HG02642 (cell line): ENCODE results near the gene POM121C.
"Not testable (repeated sequence)": the region's sequence is repeated elsewhere in the genome, so short reads cannot be mapped to it uniquely, and the experiment has no call there.

Source experiments
- ATAC-seq: cut with Tn5 transposase; IDR thresholded peaks from one replicate; pipeline ENCODE4 v1.9.1; 2021; ENCODE audit warnings: mild to moderate bottlenecking; ENCODE audit not compliant: unreplicated experiment, poor library complexity

The POM121C gene

DNA sequence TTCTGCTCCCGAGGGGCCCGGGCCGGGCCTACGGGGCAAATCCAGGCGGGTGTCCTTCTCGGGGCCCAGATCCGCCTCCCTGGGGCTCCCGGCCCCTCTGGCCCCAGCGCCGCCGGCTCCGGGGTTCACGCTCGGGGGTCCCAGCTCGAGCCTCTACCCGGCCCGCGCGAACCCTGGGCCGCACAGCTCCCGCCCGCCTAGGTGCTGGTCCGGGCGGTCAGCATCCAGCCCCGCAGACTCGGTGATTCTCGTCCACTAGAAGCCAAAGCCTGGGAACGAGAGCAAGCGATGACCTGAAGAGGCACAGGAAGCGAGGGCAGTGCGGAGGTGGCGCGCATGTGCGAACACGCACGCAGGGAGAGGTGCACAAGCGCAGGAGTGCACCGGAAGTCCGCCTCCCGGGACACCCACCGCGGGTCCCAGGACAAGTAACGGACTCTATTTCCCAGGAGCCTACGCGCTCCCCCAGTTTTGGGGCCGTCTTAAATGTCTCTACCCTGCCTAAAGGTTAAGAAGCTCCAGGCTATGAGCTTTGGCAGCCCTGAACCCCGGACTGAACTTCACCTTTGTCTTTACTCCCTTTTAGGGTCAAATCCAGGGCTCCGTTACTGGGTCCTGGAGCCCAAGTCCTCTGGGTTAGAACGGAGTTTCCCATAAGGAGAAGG is at the start of gene POM121C:
POM121C (minus strand) TSS at position 321 of the 665 bp plus-strand sequence. CDS start 44,803 bp downstream, outside the sequence.
- ATAC-seq = peak; percentile 99

DNA sequence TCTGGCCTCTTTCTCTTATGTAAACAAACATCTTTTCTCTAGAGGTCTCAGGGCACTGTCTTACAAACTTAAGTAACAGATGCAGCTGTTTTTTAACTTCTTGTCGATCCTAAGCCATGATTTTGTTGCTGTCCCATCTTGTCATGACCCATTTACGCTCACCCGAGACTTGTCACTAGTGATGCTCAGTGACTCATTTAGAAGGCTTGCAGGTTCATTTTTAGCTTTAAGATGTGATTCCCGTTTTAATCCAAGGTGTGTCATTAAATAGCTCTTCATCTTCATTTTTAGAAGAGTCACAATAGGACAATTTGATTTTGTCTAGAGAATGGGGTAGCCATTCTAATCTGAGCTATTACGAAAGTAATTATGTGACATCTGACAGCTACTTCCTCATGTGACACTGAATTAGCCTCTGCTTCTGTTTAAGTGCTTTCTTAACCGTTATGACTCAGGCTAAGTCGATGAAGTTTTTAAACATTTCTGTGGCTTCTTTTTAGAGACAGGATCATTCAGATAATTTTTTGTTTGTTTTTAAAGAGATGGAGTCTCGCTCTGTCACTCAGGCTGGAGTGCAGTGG is 48.7 kb upstream of the POM121C start:
- peak; percentile 73 for ATAC-seq

DNA sequence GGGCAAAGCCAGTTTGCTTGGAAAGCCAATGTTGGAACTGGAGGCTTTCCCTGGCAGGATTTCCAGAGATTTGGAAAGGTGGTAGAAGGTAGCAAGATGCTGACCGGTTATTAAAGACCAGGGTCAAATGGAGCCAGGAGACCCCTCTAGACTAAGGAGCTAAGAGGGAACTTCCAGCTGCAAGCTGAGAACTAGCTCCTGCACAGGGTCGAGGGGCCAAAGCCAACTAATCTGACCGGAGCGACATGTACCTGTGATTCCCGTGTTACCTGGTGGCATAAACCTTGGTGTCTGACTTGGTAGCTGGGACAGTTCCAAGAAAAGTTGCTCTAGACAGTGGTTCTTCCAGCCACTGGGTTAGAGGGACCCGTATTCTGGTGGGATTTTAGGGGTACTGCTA is 47.8 kb upstream of the POM121C start:
- ATAC-seq = no peak

DNA sequence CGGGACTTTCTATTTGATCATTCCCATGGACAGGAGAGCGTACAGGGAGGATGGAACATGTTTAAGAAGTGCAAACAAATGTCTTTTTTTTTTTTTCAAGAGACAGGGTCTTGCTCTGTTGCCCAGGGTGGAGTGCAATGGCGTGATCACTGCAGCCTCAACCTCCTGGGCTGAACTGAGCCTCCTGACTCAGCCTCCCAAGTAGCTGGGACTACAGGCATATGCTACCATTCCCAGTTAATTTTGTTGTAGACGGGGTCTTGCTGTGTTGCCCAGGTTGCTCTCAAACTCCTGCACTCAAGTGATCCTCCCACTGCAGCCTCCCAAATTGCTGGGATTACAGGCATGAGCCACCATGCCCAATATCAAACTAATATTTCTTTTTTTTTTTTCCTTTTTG is 46.5 kb upstream of the POM121C start:
- no peak for ATAC-seq

DNA sequence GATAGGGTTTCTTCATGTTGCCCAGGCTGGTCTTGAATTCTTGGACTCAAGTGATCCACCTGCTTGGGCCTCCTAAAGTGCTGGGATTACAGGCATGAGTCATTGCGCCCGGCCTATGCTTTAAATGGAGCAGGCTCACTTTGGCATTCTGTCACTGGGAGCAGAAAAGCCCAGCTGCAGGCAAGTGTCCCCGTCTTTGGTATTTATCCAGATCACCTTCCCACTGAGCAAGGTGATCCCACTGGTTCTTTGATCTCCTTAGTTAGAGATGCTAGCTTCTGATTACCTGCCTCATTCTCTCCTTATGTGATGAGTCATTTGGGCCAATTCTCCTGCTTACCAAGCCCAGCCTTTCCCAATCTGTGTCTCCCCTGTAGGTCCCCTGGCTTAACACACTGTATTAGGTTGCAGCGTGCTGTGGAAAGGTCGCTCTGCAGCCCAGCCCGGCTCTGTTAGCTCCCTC is 45.3 kb upstream of the POM121C start:
- ATAC-seq = no peak

DNA sequence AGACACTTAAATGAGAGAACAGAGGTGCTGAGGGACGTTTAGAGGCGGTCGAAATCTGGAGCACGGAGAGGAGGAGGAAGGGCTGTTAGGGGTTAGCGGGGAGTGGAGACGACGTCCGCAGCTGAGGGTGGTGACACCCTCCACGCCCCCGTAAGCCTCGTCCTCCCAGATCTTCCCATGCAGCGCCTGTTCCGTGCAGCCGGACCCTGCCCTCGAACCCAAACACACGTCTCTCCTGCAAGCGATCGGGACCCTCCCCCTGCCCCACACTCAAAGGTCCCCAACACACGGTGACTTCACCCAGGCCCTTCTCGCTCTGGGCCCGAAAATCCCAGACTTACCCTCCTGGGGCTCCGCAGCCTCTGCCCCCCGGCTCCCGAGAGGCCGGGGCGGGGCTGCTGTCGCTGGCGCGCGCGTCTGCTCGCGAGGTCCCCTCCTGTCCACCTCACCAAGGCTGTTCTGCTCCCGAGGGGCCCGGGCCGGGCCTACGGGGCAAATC is 41.2 kb upstream of the POM121C start:
- ATAC-seq = not testable (repeated sequence)

DNA sequence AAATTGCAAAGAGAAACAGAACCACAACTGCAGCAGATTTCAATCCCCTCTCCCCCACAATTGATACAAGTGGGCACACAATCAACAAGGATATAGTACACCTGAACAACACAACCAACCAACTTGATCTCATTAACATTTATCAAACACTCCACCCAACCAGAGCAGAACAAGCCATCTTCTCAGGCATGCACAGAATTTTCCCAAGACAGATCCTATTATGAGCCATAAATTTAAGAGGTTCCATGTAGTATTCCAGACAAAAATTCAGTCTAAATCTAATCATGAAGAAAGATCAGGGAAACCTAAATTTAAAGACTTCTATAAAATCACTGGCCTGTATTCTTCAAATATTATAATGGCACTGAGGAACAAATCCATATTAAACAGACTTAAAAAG is 35.6 kb upstream of the POM121C start:
- ATAC-seq = not testable (repeated sequence)

DNA sequence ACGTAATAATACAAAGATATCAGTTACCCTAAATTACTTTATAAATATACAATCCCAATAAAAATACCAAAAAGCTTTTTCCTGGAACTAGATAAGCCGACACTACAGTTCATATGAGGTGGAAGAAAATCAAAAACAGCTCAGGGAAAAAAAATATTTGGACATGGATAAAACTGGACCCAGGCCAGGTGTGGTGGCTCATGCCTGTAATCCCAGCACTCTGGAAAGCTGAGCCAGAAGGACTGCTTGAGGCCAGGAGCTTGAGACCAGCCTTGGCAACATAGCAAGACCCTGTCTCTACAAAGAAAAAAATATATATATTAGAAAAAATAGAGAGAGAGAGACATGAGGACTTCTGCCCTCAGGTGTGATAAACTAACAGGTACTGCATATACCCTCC is 32.7 kb upstream of the POM121C start:
- ATAC-seq = not testable (repeated sequence)

DNA sequence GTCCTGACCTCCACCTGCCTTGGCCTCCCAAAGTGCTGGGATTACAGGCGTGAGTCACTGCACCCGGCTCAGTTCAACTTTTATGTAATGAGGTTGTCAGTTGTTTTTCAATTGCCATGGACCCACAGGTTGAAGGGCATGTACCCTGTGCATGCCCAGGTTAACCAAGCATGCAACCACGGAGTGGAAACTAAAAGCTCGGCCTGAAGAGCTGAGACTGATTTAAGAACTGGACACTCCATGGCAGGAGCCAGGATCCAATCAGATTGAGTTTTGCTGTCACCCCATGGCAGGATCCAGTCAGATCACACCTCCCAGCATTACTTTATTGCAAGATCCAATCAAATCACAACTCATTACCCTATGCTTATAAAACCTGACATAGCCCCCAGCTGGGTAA is 22.9 kb upstream of the POM121C start:
- ATAC-seq = not testable (repeated sequence)

DNA sequence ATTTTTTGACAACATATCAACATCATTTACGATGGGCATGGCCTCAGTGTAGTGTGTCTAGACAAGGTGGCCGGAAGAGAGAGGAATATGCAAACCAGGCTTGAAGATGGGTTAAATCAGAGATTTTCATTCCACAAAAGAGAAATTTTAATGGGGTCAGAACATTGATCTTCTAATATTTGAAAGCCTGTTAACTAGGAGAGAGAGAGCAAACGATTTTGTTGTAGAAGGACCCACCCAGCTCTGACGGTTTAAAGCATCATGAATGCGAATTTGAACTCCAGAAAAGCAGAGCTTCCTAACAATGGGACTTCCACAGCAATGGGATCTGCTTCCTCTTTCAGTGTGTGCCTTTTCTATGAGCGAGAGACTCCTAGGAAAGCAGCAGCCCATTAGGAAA is 5.9 kb upstream of the POM121C start, which contains the start of gene SPDYE5:
SPDYE5 (plus strand) TSS at position 301 of the 400 bp plus-strand sequence. CDS start 1,728 bp downstream, outside the sequence.
- not testable (repeated sequence) for ATAC-seq

DNA sequence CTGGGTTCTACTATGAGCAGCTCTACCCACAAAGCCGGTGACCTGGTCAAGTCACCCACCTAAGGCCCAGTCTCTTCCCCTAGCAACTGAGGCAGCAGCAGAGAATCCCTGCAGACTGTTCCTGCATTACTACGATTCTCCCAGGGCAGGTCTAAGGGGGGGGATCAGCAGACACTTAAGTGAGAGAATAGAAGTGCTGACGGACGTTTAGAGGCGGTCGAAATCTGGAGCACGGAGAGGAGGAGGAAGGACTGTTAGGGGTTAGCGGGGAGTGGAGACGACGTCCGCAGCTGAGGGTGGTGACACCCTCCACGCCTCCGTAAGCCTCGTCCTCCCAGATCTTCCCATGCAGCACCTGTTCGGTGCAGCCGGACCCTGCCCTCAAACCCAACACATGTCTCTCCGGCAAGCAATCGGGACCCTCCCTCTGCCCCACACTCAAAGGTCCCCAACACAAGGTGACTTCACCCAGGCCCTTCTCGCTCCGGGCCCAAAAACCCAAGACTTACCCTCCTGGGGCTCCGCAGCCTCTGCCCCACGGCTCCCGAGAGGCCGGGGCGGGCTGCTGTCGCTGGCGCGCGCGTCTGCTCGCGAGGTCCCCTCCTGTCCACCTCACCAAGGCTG is 632 bp downstream of the POM121C start:
- ATAC-seq = not testable (repeated sequence)

DNA sequence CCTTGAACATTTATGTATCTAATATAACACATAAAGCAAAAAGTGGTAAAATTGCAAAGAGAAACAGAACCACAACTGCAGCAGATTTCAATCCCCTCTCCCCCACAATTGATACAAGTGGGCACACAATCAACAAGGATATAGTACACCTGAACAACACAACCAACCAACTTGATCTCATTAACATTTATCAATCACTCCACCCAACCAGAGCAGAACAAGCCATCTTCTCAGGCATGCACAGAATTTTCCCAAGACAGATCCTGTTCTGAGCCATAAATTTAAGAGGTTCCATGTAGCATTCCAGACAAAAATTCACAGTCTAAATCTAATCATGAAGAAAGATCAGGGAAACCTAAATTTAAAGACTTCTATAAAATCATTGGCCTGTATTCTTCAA is 5.8 kb downstream of the POM121C start:
- not testable (repeated sequence) for ATAC-seq

DNA sequence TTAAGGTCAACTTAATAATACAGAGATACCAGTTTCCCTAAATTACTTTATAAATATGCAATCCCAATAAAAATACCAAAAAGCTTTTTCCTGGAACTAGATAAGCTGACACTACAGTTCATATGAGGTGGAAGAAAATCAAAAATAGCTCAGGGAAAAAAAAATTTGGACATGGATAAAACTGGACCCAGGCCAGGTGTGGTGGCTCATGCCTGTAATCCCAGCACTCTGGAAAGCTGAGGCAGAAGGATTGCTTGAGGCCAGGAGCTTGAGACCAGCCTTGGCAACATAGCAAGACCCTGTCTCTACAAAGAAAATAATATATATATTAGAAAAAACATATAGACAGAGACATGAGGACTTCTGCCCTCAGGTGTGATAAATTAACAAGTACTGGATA is 8.6 kb downstream of the POM121C start:
- not testable (repeated sequence) for ATAC-seq

DNA sequence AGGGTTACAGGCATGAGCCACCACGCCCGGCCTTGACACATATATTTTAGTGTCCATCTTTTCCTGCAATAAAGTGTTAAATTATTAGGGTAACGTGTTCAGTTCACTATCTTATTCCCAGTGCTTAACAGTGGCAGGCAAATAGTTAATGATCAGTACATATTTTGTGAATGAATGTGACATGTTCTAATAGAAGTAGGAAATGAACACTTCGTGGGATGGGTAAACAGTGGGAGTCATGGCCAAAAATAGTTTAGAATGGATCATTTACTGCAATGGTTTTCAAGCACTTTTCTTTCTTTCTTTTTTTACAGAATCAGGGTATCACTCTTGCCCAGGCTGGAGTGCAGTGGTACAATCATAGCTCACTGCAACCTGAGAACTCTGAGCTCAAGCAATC is 15.9 kb downstream of the POM121C start:
- not testable (repeated sequence) for ATAC-seq

DNA sequence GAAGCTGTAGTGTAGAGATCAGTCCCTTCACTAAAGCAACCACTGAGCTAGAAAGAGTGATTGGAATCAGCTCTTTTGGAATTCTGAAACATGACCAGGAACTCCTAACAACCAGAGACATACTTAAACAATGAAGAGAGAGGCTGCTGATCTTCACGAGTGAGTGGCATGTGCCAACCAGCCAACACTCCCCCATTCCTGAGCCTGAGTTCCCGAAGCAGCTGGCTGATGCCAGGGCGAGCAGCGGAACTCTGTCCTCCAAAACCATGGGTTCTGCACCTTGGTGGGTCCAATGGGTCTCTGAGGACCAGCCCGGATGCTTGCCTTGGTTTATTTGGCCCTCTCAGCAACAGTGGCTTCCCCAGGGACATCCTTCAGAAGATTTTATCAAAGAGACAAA is 25.6 kb downstream of the POM121C start:
- not testable (repeated sequence) for ATAC-seq

DNA sequence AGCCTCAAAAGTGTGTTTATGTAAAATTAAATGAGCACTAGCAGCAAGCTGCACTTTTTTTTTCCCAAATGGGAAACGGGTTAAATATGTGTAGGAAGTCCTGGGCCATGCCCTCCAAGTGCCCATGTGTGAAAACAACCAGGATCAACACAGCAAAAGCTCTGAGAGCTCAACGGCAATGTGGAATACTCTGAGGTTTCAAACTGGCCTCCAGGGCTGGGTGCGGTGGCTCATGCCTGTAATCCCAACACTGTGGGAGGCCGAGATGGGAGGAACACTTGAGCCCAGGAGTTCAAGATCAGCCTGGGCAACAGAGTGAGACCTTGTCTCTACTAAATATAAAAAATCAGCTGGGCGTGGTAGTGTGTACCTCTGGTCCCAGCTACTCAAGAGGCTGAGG is 28.1 kb downstream of the POM121C start:
- not testable (repeated sequence) for ATAC-seq

DNA sequence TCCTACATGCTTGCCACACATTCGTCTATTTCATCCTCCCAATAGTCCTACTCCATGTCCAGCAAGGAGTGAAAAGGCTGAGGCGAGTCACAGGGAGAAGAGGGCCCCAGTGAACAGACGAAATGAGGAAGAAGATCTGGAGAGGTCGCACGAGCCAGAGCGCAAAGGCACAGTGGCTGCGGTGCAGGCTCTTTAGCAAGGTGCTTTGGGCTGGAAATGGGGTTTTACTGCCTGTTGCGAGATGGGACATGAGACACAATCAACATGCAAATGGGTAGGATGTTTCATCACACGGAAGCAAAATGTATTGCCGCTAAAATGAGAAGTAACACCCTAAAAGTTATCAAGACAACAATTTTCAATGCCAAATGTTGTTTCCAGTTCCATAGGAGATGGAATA is 29.7 kb downstream of the POM121C start:
- ATAC-seq = not testable (repeated sequence)

DNA sequence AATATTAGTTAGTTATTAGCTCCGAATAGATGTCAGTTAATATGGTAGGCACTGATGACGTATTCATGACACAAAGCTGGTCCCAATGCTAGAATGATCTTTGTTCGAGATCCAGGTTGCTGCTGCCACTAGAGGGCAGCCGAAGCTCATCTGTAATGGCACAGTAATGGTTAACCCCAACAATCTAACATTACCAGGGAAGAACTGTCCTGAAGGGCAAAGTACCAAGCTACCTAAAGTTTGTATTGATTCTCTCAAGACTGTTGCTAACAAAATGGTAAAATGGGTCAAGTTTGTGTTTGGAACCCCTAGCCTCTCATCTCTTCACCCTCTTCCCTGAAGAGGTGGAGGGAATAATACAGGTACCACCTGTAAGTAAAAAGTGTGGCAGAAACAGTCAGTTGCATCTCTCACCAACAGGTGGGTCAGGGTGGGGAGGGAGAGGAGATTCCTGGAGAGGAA is 33.6 kb downstream of the POM121C start:
- ATAC-seq = peak; percentile 91

DNA sequence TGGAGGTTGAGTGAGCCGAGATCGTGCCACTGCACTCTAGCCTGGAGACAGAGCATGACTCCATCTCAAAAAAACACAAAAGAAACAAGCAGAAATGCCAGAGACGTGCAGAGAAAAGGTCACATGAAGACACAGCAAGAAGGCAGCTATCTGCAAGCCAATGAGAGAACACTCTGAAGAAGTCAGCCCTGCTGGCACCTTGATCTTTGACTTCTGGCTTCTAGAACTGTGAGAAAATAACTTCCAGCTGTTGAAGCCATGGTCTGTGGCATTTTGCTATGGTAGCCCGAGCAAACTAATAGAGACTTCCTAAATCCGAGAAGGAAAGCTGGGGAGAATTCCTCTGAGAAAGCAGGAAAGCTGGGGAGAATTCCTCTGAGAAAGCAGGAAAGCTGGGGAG is 36.2 kb downstream of the POM121C start:
- ATAC-seq = not testable (repeated sequence)

DNA sequence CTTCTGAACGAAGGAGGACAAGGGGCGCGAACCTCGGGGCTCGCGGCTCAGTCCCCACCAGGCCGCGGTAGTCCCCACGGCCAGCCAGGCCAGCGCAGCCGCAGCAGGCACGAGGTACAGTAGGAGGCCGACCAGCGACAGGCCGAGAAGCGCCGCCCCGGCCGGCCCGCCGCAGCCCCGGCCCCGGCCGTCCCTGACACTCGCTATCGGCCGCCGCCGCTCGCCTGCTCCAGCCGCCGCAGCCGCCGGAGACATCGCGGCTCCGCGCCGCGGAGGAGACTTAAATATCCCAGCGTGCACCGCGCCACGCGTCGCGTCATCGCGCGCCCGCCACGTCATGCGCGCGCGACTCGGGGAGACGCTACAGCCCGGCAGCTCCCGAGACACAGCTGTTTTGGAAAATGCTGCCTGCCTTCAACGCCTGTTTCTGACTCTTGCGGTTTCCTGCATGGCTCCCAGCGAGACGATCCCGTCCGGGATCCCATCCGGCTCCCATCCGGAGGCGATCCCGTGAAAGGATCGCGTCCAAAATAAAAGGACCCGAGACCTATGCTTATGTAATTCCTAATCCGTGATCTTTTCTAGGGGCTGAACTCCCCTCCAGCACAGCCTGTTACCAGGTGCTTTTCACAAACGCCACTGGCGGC is 43.5 kb downstream of the POM121C start:
- ATAC-seq = peak; percentile 88

DNA sequence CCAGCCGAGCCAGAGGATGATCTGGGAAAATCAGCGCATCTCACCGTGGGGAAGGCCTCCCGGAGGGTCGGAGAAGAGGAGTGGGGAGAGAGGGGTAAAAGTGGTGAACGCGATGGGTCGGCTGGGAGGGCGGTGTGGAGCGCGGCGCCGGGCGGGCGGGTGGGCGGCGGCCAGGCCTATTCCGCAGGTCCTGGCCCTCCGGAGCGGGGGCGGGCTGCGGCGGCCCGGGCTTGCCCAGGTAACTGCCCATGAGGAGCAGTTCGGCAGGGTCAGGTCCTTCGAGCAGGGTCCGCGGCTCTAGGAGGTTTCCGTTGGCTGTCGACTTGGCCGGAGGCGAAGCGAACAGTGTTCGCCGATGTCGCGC is 44.0 kb downstream of the POM121C start:
- ATAC-seq = peak; percentile 58
